Measurements from ENCODE around the gene POU2F2.
A peak's percentile ranks its signal among the peaks of the same experiment; 100 is the strongest.
"Not testable (repeated sequence)": the region's sequence is repeated elsewhere in the genome, so short reads cannot be mapped to it uniquely, and the experiment has no call there.

Gene POU2F2

DNA sequence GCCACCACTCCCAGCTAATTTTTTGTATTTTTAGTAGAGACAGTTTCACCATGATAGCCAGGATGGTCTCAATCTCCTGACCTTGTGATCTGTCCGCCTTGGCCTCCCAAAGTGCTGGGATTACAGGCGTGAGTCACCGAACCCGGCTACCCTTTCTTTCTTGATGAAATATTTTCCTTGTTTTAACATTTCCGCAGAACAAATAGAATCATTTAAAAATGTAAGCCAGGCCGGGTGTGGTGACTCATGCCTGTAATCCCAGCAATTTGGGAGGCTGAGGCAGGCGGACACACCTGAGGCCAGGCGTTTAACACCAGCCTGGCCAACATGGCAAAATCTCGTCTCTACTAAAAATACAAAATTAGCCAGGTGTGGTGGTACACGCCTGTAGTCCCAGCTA, 32.0 kb downstream of the POU2F2 start:
- DNase-seq (ENCODE audit: low spot score), result not testable (repeated sequence)

DNA sequence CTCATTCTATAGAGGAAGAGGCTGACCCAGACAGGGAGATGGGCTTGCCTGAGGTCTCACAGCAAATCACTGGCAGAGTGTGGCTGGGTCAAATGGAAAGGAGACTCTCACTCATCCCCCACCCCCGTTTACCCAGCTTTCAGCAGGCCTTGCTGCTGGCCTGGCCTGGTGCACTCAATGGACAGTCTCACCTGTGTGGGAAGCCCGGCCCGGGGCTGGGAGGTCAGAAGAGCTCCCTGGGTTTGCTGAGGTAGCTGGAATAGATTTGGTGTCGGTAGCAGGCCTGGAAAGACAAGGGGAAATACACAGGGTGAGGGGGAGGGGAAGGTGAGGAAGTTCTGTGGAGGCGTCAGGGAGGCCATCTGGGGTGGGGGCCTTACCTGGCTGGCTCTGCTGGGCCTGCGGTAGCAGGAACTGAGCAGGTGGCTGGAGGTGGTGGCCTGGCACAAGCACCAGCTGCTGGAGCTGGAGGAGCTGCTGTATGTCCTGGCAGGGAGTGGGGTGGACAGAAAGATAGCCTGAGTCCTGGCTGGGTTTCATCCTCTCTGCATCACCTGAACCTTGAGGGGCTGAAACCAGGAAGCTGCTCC, 32.8 kb downstream of the POU2F2 start:
- DNase-seq (ENCODE audit: low spot score), result no peak

DNA sequence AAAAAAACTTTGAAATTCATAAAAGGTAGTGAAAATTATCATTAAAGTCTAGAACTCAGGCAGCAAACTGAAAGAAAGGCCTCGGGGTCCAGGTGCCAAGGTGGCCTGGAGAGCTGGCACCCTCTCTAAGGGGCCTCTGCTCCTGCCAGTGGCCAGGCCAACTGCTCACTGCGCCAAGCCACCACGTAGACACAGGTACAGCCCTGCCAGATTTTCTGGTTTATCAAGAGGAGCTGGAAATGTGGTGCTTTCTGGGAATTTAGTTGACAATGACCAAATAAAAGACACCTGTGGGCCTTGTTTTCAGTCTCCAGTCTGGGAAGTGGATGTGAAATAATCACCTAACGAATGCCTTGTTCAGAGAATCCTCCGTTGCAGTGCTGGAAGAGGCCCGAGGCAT, 33.5 kb downstream of the POU2F2 start:
- no peak for DNase-seq (ENCODE audit: low spot score)

DNA sequence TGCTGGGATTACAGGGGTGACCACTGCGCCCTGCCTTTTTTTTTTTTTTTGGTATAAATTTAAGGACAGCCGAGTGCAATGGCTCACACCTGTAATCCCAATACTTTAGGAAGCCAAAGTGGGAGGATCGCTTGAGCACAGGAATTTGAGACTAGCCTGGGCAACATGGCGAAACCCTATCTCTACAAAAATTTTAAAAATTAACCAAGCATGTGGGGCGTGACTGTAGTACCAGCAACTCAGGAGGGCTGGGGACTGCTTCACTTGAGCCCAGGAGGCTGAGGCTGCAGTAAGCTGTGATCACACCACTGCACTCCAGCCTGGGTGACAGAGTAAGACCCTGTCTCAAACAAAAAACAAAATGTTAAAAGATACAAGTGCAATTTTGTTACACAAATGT, 34.8 kb downstream of the POU2F2 start:
- DNase-seq (ENCODE audit: low spot score), result no peak

DNA sequence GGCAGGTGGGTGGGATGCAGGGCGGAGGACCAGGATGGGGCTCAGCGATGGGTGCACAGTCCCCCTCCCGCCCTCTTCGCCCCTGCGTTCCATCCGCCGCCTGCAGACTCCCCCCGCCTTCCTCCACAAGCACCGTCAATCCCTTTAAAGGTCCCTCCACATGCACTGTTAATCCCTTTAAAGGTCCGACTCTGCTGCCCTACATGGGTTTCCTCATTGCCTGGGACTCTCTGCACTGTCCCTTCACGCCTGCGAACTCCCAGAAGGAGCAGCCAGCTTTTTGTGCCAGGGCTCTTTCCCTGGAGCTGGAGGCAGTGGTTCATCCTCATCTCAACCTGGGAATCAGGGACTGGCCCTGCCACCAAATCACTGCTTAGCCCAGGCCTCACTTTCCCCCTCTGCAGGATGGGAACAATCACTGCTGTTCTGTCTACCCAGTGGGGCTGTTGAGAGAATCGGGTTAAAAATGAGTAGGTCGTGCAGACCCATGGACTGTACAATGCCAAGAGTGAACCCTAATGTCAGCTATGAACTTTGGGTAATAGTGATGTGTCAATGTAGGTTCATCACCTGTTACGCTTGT, 35.9 kb downstream of the POU2F2 start:
- DNase-seq (ENCODE audit: low spot score), result no peak

GRCh38 chr19:42095814-42096230, 36.4 kb downstream of the POU2F2 start:
- DNase-seq (ENCODE audit: low spot score), result peak; percentile 85

DNA sequence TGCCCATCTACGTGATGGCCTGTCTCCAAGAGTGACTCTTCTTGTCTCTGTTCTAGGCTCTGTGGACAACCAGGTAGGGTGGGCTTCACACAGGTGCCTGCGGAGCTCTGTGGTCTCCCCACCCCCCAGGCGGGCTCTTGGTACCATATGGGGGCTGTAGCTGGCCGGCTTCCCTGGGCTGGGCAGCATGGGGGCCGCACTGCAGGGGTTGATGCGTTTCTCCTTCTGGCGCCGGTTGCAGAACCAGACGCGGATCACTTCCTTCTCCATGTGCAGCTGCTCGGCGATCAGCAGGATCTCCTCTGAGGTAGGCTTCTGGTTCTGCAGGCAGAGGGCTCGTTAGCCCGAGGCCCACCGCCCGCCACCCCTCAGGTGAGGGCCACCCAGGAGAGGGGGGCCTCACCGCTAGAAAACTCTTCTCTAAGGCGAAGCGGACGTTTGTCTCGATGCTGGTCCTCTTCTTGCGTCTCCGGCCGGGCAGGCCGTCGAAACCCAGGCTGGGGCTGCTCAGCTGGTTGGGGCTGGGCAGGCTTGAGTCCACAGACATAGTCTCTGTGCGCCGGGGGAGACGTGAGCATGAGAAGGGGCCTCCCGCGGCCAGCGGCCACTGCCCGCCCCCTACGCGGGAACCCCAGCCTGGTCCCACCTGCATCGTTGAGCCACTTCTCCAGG, 37.0 kb downstream of the POU2F2 start:
- no peak for DNase-seq (ENCODE audit: low spot score)

DNA sequence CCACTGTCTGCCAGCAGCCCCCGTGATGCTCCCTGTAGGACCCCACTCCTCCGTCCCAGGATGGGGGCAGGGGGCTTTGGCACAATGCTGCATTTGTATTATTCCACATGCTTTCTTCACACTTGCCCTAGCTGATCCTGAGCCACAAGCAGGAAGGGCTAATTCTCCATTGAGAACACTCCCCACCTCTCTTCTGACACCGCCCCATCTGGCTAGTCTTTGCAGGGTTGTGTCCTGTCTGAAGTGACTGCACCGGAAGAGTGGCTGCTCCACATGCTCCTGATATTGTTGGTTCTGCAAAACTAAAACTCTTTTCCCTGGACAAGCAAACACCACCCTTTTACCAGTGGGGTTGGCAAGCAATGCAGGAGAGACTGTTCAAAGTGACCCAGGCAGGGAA, 38.3 kb downstream of the POU2F2 start:
- DNase-seq (ENCODE audit: low spot score), result no peak

- no peak for DNase-seq (ENCODE audit: low spot score)
Observed at GRCh38 chr19:42093505-42093904, 38.7 kb downstream of the POU2F2 start.

DNA sequence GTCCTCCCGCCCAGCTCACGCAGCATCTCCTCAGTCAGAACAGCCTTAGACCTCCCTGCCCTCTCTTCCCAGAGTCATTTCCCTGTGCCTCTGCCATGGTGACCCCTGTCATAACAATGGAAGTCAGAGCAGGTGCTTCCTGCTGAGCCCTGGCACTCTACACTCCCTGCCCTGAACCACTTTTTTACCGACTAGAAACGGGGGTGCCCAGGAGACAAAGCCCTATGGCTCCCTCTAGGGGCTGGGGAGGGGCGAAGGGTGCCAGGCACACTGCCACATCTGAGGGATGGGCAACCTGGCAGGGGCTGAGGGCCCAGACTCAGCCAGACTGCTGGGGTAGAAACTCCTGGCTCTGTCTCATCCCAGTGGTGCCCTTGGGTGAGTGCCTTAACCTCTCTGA, 39.9 kb downstream of the POU2F2 start:
- DNase-seq (ENCODE audit: low spot score), result no peak

GRCh38 chr19:42091742-42092141, 40.5 kb downstream of the POU2F2 start:
- no peak for DNase-seq (ENCODE audit: low spot score)

GRCh38 chr19:42091300-42091699, 40.9 kb downstream of the POU2F2 start:
- no peak for DNase-seq (ENCODE audit: low spot score)

DNA sequence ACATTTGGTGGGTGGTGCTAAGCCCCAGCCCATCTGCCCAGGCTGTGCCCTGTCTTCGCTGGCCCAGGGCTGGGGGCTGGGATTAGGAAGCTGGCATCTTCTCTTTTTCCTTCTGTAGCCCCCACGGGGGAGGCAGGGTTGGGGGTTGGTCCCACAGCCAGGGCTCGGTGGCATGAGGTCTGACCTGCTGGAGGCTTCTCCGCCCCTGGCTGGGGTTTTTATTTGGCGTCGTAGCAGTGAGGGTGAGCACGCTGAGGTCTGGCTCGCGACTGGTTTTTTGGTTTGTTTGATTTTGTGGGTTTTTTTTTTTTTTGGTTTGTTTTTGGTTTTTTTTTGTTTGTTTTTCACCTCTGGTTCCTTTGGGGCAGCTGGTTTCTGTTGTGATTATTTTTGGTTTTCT, 41.6 kb downstream of the POU2F2 start:
- DNase-seq (ENCODE audit: low spot score), result no peak

DNA sequence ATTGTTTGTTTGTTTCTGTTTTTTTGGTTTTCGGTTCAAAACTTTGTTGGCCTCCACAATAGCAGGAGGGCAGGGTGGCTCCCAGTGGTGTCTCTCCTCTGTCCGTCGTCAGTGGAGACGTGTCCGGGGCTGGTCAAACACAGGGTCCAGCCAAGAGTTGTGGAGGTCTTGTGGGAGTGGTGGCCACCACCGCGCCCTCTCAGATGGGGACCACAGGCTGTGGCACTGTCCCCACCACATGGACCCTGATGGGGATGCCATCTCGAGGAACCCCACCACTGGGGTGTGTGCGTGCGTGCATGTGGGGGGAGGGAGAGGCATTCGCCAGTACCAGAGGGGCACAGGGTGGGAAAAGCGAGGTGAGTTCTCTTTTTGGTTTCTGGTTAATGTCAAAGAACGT, 42.5 kb downstream of the POU2F2 start:
- DNase-seq (ENCODE audit: low spot score), result no peak

DNA sequence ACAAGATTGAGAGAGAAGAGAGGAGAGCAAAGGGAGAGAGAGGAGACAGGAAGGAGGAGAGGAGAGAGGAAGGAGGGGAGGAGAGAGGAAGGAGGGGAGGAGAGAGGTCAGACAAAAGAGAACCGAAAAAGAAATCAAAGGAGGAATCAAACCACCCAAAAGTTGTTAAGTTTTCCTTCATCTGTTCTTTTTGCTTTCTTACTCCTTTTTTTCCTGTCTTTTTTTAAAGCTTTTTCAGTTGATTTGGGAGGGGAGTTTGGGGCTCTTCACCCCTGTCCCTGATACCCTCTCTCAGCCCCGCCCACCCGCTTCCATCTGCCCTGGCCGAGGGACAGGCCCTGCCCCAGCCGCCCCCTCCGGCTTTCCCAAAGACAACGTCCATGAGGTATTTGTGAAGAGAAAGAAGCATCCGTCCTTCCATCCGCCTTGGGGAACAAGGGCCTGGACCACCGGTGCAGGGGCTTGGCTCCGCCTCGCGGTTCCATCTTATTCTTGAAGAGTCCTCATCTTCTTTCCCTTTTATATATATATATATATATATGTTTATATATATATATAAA, 43.0 kb downstream of the POU2F2 start:
- DNase-seq (ENCODE audit: low spot score), result no peak

GRCh38 chr19:42088471-42089190, 43.6 kb downstream of the POU2F2 start:
- DNase-seq (ENCODE audit: low spot score), result no peak

GRCh38 chr19:42086770-42087550, 45.3 kb downstream of the POU2F2 start:
- DNase-seq (ENCODE audit: low spot score), result no peak

- no peak for DNase-seq (ENCODE audit: low spot score)
Observed at GRCh38 chr19:42086188-42086736, 46.0 kb downstream of the POU2F2 start.

- DNase-seq (ENCODE audit: low spot score), result no peak
Observed at GRCh38 chr19:42083537-42083936, 48.7 kb downstream of the POU2F2 start.

DNA sequence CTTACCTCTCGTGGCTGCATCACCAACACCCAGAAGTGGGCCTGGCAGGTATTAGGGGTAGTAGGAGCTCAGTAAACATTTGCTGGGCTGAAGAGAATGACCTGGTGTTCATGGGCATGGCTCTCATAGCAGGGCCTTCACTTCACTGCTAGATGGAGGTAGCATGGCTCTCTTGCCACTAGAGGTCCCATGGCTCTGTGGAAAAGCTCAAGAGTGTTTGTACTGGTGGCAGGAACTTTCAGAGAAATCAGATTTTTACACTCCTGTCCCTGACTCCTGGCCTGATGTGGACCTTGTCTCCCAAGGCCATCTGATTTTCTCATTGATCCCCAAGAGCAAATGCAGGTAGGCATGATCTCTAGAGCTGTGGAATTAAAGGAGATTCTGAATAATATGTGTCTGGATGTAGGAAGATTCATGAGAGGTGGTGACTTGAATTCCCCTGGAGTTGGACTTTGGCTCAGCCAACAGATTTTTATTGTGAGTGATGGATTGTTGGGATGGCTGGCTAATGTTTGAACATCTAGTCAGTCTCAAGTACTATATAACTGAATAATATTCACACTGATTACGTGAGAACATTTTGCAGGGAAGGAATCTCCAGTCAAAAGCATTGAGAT, 50.6 kb downstream of the POU2F2 start:
- DNase-seq (ENCODE audit: low spot score), result no peak

DNA sequence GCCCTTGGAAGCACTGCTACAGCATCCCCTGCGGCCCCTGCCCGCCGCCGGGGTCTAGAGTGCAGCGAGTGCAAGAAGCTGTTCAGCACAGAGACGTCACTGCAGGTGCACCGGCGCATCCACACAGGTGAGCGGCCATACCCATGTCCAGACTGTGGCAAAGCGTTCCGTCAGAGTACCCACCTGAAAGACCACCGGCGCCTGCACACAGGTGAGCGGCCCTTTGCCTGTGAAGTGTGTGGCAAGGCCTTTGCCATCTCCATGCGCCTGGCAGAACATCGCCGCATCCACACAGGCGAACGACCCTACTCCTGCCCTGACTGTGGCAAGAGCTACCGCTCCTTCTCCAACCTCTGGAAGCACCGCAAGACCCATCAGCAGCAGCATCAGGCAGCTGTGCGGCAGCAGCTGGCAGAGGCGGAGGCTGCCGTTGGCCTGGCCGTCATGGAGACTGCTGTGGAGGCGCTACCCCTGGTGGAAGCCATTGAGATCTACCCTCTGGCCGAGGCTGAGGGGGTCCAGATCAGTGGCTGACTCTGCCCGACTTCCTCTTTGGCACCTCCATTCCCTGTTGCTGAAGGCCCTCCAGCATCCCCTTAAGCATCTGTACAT, 51.4 kb downstream of the POU2F2 start:
- no peak for DNase-seq (ENCODE audit: low spot score)
